HG03432 (cell line): ENCODE measurements around the gene MZT2B.
"Not testable (repeated sequence)": the region's sequence is repeated elsewhere in the genome, so short reads cannot be mapped to it uniquely, and the experiment has no call there.

Experiments used
- ATAC-seq: cut with Tn5 transposase; IDR thresholded peaks from one replicate; pipeline ENCODE4 v1.9.1; 2021; ENCODE audit warnings: mild to moderate bottlenecking, moderate library complexity; ENCODE audit not compliant: unreplicated experiment

MZT2B gene, protein sequence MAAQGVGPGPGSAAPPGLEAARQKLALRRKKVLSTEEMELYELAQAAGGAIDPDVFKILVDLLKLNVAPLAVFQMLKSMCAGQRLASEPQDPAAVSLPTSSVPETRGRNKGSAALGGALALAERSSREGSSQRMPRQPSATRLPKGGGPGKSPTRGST

DNA sequence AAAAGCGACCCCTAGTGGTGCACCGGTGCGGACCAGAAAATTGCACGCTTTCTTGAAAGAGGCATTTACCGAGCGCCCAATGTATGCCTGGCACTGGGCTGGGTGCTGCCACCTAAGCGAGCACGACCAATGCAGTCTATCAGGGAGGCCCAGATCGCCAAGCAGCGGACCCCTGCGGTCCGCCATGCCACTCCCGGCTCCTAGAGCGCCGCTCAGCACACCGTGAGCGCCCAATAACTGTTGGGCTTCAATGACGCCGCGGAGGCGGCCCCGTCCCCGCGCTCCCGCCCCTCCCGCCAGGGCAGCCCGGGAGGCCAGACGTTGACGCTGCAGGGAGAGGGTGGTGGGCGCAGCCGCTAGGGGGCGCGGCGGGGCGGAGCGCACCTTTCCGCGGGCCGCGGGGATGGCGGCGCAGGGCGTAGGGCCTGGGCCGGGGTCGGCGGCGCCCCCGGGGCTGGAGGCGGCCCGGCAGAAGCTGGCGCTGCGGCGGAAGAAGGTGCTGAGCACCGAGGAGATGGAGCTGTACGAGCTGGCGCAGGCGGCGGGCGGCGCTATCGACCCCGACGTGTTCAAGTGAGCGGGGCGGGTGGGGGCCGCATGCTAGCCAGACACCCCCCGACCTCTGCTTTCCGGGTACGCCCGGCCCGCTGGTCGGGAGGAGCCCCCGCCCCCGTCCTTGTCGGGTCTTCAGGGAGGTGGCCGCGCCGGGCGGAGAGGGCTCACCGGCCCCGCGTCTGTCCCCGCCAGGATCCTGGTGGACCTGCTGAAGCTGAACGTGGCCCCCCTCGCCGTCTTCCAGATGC is at the start of gene MZT2B:
Gene MZT2B, plus strand, starts transcription at position 383 of the 803 bp plus-strand sequence. Its CDS starts 21 bp downstream, at position 404.
- peak; percentile 83 for ATAC-seq

DNA sequence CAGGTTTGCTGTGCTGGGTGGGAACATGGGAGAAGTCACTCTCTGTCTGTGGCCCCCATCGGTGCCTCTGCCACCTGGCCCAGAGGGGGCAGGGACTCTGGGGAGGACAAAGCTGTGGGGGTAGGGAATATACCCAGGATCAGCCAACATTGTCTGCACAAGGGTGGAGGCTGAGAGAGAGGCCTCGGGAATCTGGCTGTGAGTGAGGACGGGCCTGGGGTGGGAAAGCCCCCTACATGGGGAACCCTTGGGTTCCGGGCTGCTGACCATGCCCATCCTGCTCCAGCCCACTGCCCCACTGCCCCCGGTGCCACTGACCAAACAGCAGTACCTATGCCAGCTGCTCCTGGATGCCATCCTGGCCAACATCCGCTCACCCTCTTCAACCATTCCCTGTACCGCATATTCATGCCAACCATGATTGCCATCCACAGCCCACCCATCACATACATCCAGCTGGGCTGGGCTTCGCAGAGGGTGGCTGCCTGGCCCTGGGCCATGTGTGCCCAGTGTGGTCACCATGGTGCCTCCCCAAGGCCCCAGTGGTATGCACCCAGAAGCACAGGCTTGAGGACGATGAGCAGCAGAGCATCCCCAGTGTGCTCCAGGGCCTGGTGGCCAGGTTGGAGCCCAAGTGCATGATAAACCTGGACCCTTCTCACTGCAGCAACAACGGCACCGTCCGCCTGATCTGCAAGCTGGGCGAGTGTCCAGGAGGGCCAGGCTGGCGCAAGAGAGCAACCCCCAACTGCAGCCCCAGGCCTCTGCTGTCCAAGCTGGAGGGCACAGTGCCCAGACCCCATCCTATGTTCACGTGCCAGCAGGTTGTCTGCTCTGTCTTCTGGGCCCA is 46.1 kb upstream of the MZT2B start:
- ATAC-seq = no peak

DNA sequence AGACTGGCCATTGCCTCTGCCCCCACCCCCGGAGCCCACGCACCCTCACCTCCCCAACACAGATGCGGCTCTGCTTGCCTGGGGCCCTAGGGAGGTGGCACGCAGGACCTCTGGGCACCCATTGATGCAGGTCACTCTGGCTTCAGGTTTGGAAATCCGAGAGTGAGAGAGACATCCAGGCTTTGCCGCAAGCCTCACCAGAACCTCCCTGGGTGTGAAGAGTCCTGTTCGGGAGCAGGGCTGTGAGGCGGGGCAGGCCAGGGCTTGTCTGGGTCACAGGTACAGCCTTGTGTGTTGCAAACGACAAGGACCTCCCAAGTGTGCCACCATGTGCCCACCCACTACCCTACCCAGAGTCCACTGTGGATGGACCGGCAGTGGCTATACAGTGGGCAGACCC is 45.5 kb upstream of the MZT2B start:
- not testable (repeated sequence) for ATAC-seq

DNA sequence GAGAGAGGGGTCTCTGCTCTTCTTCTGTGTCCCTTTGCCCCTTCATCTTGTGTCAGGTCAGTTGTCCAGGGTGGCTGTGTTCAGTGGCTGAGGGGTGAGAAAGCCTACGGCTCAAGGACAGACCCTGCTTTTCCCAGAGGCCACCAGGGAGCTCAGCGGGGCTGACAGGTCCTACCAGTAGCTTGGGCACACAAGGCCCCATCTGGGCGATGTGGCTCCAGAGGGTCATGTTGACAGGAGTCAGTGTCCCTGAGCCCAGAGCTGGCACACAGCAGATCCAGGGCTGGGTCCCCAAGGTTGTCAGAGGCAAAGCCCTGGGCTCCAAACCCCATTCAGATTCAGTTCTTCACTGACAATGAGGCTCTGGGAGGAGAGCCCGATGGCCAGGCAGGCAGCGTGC is 44.9 kb upstream of the MZT2B start:
- not testable (repeated sequence) for ATAC-seq

DNA sequence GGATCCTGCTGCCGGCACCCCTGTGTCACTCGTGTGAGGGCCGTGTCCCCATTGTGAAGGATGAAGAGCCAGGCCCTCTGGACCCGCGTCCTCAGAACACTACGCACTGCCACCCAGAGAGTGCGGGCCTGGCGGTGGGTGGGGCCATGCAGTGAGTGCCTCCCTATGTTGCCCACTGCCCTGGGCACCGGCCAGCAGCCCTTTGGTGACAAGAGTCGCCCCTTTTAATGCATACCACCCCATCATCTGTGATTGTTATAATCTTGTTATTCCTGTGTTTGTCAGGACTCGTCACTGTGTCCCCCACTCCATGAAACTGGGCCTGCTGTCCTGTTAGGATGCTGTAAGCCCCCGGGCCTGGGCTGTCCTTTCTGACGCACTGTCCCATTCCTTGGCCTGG is 43.7 kb upstream of the MZT2B start:
- not testable (repeated sequence) for ATAC-seq

DNA sequence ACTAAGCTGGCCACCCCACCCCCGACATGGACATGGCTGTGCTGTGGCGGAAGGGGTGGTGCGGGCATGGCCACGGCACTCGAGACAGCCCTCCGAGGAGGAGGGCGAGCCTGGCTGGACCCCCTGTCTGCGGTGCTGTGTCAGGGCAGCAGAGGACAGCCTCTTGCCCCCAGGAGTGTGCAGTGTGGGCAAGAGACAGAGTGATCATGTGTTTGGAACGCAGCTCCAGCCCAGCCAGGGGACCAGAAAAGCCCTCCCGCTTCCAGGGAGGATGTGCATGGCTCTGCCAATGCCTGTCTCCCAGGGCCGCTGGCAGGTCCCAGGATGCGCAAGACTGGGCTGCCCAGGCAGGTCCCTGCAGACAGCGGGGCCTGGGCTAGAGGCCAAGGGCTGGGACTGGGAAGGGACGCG is 43.2 kb upstream of the MZT2B start:
- ATAC-seq = not testable (repeated sequence)

DNA sequence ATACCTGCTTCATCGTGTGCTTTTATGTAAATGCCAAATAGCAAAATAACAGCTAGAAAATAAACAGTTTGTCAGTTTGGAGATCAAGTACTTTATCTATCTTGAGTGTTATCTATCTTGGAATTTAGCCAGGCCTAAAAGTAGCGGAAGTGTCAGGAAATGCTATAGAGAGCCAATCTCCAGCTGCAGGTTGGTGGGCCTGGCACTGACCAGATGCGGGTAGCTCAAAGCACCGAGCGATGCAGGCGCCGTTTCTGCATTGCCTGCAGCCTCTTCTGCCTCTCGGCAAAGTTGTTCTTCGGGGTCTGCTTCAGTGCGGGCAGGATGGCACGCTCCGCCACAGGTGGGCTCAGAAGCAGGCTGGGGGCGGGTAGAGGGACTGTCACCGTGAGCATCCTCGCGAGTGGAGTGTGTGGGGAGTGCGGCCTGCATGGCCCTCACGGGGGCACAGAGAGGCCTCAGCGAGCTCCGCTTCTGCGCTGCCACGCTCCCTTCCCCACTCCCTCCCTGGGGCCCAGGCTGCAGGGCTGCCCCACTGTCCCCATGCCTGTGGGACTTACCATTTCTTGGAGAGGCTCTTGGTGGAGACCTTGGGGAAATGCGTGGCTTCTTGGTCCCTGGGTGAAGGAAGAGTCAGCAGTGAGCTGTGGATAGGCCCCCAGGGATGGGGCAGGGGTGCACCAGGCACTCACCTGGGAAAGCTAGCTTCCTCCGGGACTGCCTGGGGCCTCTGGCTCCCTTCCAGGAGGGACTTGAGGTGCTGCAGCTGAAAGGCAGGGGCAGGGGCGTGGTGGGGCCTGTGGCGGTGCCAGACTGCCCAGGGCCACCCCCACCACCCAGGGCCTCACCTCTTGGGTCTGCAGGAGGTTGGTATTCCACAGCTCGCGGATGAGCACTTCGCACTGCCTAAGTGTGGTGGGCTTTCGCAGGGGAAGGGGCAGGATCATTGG is 42.5 kb upstream of the MZT2B start:
- ATAC-seq = not testable (repeated sequence)

DNA sequence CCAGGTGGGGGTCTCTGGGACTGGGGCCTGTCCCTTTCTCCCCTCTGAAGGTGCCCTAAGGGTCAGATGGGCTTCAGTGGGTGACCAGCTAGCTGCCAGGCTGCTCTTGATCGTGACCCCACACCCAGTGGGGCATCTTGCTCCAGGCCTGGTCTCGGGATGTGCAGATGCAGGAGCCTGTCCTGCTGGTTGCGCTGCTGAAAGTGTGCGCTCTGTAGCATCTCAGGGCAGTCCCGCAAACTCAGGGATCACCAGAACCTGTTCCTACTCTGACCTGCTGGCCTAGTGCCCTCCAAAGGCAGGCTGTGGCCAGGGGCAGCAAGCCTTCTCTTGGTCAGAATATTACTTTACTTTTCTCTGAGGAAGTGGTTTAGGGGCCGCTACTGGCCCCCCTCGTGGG is 41.5 kb upstream of the MZT2B start:
- ATAC-seq = not testable (repeated sequence)

DNA sequence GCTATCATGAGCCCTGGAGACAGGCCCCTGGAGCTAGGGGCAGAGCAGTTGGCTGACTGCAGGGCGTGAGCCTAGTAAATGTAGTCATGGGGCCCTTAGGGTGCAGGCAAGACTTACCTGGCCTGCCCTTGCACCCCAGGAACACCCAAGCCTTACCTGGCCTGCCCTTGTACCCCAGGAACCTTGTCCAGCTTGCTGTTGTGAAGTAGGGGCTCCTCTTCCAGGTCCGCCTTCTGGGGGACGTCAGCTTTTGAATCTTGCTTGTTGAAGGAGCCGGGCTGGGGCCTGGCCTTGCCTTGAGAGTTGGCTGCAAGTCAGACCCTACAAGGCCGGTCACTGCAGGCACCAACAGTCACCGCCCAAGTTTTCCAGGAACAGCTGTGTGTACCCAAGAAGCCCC is 41.1 kb upstream of the MZT2B start:
- ATAC-seq = not testable (repeated sequence)

DNA sequence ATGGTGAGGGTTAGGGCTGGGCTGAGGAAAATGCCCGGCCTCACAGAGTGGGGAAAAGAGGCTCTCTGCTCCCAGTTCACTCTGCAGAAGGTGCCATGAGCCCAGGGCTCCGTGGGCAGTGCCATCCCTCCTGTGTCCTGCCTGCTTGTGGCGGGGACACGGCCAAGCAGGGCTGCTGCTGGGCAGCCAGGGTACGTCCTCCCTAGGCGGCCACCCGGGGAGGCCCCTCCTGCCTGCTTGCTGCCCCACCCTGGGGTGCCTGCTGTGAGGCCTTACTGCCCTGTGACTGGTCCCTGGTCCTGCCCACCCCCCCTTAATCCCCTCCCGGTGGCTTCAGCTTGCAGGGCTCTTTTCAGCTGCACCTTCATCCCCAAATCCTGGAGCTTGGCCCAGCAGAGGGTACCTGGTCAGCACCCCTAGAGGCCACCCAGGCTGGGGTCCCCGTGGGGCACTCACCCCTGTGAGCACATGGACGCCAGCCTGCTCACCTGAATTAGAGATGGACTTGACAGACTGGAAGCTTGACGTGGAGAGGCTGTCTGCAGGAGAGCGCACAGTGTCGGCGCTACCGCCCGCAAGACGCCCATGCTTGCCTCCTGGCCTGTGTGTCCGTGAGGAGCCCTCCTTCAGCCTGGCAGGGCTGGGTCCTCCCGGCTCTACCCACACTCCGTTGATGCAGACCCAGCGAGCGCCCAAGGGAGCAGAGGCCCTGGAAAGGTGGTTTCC is 40.3 kb upstream of the MZT2B start:
- ATAC-seq = not testable (repeated sequence)

DNA sequence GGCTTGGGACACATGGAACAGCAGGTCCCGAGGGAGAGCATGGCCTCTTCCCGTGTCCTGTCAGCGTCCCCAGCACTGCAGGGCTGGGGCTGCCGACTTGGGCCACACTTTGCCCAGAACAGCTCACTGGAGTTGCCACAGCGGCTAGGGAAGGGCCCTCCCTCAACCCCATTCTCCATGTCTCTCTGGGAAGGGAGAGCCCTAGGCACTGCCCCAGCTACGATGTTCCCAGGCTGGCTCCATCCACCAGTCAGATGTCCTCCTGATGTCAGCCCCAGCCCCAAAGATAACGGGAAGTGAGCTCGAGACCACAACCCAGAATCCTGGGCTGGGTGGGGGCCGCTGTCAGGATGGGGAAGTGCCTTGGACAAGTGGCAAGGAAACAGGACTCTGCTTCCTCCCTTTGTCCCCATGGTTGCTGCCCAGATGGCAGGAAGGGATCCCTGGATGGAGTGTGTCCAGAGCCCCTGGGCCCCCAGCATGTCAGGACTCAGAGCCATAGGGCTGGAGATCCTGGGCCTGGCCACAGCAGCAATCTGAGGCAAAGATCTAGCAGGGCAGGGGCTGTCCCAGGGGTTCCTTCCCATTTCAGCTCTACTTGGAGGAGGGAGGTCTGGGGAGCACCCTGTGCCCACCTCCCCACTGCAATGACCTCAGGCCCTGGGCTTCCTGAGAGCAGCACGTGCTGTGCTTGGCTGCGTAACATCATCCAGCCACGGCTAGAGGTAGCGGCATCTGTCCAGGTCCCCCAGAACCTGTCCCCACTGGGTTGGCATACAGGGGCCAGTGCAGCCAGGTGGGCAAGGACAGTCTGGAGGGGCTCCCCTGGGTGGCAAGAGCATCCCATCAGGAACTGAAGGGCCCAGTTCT is 39.4 kb upstream of the MZT2B start:
- ATAC-seq = not testable (repeated sequence)

DNA sequence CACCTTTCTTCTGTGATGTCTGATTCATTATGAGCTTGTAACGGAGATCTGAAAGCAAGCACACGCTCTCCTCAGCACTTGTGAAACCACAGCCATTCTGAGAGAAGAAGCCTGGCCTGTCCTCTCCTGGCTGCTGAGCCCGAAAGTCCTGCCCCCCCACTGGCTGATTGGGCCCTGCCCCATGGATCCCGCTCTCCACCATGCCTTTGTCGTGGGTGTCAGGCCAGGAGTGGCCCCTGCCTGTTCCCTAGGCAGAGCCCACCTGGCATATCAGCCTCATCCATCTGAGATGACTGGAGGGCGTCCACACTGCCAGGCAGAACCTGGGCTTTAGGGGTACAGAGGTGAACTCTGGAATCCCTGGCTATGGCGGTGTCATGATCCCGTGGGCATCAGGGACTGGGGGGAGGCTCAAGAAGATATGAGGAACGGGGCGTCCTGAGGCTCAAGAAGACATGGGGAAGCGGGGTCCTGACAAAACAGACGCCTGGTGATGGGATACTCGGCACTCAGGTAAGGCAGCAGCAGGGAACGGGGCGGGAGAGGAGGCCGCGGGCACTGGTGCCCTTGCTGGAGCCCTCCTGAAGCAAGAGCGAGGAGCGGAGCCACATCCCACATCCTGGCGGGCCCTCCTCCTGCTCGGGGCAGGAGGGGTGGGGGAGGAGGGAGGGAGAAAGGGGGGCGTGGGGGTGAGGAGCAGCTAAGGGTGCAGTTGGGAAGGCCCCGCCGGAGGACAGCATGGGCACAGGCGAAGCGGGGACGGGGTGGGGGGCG is 38.6 kb upstream of the MZT2B start:
- ATAC-seq = not testable (repeated sequence)

DNA sequence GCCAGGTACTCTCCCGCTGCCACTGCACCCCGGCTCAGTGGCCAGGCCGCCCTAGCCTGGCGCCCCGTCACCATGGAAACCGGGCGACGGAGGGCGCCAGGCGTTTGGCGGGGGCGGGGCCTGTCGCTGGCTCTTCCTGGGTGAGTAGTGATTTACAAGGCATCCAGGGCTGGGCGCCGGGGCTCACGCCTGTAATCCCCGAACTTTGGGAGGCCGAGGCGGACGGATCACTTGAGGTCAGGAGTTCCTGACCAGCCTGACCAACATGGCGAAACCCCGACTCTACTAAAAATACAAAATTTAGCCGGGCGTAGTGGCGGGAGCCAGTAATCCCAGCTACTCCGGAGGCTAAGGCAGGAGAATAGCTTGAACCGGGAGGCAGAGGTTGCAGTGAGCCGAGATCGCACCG is 37.1 kb upstream of the MZT2B start, which contains the start of gene CCDC74B:
Gene CCDC74B, minus strand, starts transcription at position 107 of the 409 bp plus-strand sequence. CDS start 116 bp downstream, outside the sequence.
- peak; percentile 95 for ATAC-seq

DNA sequence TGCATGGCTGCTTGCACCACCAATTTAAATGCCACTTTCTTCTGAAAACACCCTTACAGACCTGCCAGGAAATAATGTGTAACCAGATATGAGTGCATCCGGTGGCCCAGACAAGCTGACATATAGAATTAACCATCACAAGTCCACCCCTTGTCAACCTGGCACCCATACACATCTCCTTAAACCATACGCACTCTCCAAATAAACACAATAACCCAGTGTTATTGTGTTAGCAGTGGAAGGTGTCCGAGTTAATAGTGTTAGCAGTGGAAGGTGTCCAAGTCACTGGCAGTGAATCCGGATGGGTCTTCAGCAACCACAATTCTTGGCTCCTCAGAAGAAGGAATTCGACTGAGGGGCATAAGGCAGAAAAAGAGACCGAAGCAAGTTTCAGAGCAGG is 33.5 kb upstream of the MZT2B start:
- ATAC-seq = not testable (repeated sequence)

DNA sequence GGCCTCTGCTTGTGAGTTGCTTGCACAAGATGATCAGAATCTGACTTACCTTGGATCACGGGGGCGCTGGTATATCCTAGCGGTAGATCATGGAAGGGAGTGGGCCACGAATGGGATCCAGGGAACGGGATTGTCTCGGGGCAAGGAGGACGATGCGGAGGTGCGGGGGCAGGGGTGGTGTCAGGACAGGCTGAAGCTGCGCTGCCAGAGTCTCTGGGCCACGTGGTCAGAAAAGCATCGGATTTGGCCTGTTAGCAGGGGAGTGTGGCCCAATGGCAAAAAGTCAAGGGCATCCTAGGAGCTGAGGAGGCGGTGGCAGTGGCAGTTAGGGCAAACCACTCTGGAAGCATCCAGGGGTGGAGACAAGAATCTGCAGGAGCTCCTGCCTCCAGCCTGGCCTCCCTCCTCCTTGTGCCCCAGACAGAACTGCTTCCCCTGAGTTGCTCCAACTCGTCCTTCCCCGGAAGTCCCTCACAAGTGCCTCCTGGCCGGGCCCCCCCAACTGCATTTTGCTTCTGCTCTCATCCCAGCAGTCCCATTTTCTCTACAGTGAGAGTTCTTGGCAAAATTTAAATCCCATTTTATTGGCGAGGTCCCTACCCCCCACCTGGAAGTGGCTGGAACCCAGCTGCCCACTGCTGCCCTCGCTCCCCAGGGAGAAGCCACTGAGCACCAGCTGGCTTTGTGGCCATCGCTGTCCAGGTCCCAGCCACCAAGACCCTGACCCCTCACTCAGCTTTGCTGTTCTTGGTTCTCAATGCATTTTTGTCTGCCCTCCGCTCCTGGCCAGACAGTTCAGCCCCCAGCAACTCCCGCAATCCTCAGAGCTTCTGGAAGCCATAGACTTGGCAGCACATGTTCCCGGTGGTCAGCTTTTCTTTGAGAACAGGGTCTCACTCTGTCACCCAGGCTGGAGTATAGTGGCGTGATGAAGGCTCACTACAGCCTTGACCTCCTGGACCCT is 31.6 kb upstream of the MZT2B start:
- no peak for ATAC-seq

DNA sequence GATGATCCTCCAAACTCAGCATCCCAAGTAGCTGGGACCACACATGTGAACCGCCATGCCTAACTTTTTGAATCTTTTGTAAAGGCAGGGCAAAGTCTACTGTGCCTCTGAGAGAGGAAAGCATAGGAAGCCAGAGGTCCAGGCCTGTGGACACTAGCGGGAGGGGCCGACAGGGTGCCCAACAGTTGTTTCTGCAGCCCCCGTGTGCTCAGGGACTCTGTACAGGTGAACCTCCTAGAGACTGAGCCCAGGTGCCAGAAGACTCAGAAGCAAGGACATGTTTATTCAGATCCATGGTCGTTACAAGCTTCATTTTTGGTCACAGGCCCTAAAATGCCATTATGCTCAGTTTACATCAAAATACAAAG is 30.9 kb upstream of the MZT2B start:
- not testable (repeated sequence) for ATAC-seq
